ENCODE measurements around the gene NFE2L2. TPM values are rescaled to one million over a fixed set of nuclear protein-coding genes. Genes with fewer than 3 reads are reported as not detected.

NFE2L2 gene
- total and polyA plus RNA-seq, 2 experiments from 2014 or later = 77.4 to 123 TPM

- TF ChIP-seq EZH2phosphoT487 (IDR thresholded peaks at IDR 0.05; ENCODE audit: insufficient read depth, low read depth) (no peak), EZH2 (IDR thresholded peaks at IDR 0.05; ENCODE audit: insufficient read depth, poor library complexity, severe bottlenecking) (no peak)
- DNase-seq = no peak
- in situ Hi-C loops (cut with MboI) = no loop called here
These were observed 1.5 kb downstream of the NFE2L2 start for GRCh38 chr2:177262958-177263450.

DNA sequence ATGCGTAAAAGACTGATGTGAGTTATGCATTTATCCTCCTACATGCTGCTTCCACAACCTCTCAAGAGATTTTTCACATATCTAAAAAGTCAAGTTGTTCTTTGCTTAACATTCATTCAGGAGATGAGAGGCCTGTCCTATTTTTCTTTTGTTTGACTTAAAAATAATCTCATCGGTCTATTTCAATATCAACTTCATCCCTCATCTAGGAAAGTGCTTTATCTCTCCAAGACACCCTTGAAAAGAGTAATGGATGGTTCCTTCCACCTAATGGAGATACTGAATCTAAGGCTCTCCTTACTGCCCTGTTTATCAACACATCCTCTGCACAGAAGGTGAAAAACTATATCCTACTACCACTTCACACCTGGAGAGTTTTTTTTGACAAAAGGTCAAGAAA lies 2.4 kb downstream of the NFE2L2 start:
- Histone ChIP-seq H3K9me3 (ENCODE audit: low read depth) (no peaks in the 10 kb centered on the region), H3K36me3 (ENCODE audit: low read depth) (0 out of 2 replicates have a peak, but pooled peaks cover 6% of the 10 kb centered on the region), H2AFZ (no peak overlapping the region), H3F3A (ENCODE audit: insufficient read depth) (peaks cover 41% of the 10 kb centered on the region), H3K79me2 (ENCODE audit: insufficient read depth) (peaks cover 63% of the 10 kb centered on the region), H3K9me2 (ENCODE audit: insufficient read depth) (no peaks in the 10 kb centered on the region), H3K27me3 (replicated peaks; ENCODE audit: insufficient read depth) (no peaks in the 10 kb centered on the region), H3K4me2 (ENCODE audit: unreplicated experiment) (peak overlapping the region; percentile 87), H3K27ac (peak overlapping the region; percentile 99), H3K4me1 (ENCODE audit: insufficient read depth) (peaks cover 38% of the 10 kb centered on the region), H4K20me1 (ENCODE audit: insufficient read depth) (peaks cover 12% of the 10 kb centered on the region; the same call in 1 of the 2 replicates), H3K9ac (peak overlapping the region; percentile 97), H3K4me3 (peak overlapping the region; percentile 94)
- TF ChIP-seq EZH2phosphoT487 (IDR thresholded peaks at IDR 0.05; ENCODE audit: insufficient read depth, low read depth) (no peak), EZH2 (IDR thresholded peaks at IDR 0.05; ENCODE audit: insufficient read depth, poor library complexity, severe bottlenecking) (no peak)
- peak; percentile 30 for DNase-seq
- 23 to 28% methylated on average over 2 of the region's 2 CpGs for WGBS, 2 experiments (ENCODE audit: low coverage in 1 of 2, low lambda C conversion rate in 2 of 2, missing lambda C conversion rate in 2 of 2)
- in situ Hi-C loops (cut with MboI) = no loop called here

More at GRCh38 chr2:177262958-177263450, 1.5 kb downstream of the NFE2L2 start:
- peak overlapping the region; percentile 97 for H3K9ac ChIP-seq
- H3K36me3 ChIP-seq (ENCODE audit: low read depth) = 0 out of 2 replicates have a peak, but pooled peaks cover 3% of the 10 kb centered on the region
- peaks cover 38% of the 10 kb centered on the region for H3K4me1 ChIP-seq (ENCODE audit: insufficient read depth)
- no peaks in the 10 kb centered on the region for H3K9me3 ChIP-seq (ENCODE audit: low read depth)
- no peaks in the 10 kb centered on the region for H3K9me2 ChIP-seq (ENCODE audit: insufficient read depth)
- H3K4me2 ChIP-seq (ENCODE audit: unreplicated experiment) = peak overlapping the region; percentile 87
- H3K4me3 ChIP-seq = peak overlapping the region; percentile 94
- peak overlapping the region; percentile 99 for H3K27ac ChIP-seq
- no peak overlapping the region for H2AFZ ChIP-seq
- H3K27me3 ChIP-seq (replicated peaks; ENCODE audit: insufficient read depth) = no peaks in the 10 kb centered on the region
- H3F3A ChIP-seq (ENCODE audit: insufficient read depth) = peaks cover 41% of the 10 kb centered on the region
- WGBS, 2 experiments (ENCODE audit: low coverage in 1 of 2, low lambda C conversion rate in 2 of 2, missing lambda C conversion rate in 2 of 2) = 6 to 9% methylated on average over 6 of the region's 6 CpGs
- peaks cover 3% of the 10 kb centered on the region; the same call in 1 of the 2 replicates for H4K20me1 ChIP-seq (ENCODE audit: insufficient read depth)
- peaks cover 53% of the 10 kb centered on the region for H3K79me2 ChIP-seq (ENCODE audit: insufficient read depth)

- peak overlapping the region; percentile 87 for H3K4me2 ChIP-seq (ENCODE audit: unreplicated experiment)
- no peaks in the 10 kb centered on the region for H3K27me3 ChIP-seq (replicated peaks; ENCODE audit: insufficient read depth)
- H4K20me1 ChIP-seq (ENCODE audit: insufficient read depth) = peaks cover 19% of the 10 kb centered on the region; the same call in 1 of the 2 replicates
- H3K9ac ChIP-seq = peak overlapping the region; percentile 97
- H2AFZ ChIP-seq = no peak overlapping the region
- in situ Hi-C loops (cut with MboI) = no loop called here
- no peak for TF ChIP-seq EZH2phosphoT487 (IDR thresholded peaks at IDR 0.05; ENCODE audit: insufficient read depth, low read depth)
- H3F3A ChIP-seq (ENCODE audit: insufficient read depth) = peaks cover 38% of the 10 kb centered on the region
- no peaks in the 10 kb centered on the region for H3K9me3 ChIP-seq (ENCODE audit: low read depth)
- DNase-seq = peak; percentile 48
- H3K27ac ChIP-seq = peak overlapping the region; percentile 99
- H3K9me2 ChIP-seq (ENCODE audit: insufficient read depth) = no peaks in the 10 kb centered on the region
- 11 to 12% methylated on average over 5 of the region's 5 CpGs for WGBS, 2 experiments (ENCODE audit: low coverage in 1 of 2, low lambda C conversion rate in 2 of 2, missing lambda C conversion rate in 2 of 2)
- peaks cover 35% of the 10 kb centered on the region for H3K4me1 ChIP-seq (ENCODE audit: insufficient read depth)
- peak overlapping the region; percentile 94 for H3K4me3 ChIP-seq
- 0 out of 2 replicates have a peak, but pooled peaks cover 6% of the 10 kb centered on the region for H3K36me3 ChIP-seq (ENCODE audit: low read depth)
- H3K79me2 ChIP-seq (ENCODE audit: insufficient read depth) = peaks cover 70% of the 10 kb centered on the region
These were observed 3.1 kb downstream of the NFE2L2 start for GRCh38 chr2:177261116-177262060.

DNA sequence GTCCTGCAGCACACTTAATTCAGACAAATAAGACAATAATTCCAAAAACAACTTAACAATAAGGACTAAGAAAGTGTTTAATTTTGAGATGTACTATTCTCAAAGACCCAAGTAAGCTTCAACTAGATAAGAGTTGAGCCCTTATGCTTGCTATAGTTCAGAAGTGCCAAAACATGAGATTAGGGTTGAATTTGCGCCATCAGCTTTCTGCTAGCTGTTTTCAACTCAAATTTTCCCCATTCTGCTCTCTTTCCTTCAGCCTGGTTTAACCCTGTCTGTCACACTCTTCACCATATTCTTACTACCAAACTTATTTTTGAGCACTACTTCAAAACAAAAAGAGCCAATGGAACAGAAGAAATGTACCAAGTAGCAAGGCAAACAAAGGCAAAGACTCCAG lies 4.1 kb downstream of the NFE2L2 start:
- Histone ChIP-seq H3K4me2 (ENCODE audit: unreplicated experiment) (peak overlapping the region; percentile 87), H3K9me2 (ENCODE audit: insufficient read depth) (no peaks in the 10 kb centered on the region), H3K4me3 (peak overlapping the region; percentile 94), H3K9ac (peak overlapping the region; percentile 97), H3K27me3 (replicated peaks; ENCODE audit: insufficient read depth) (no peaks in the 10 kb centered on the region), H3K4me1 (ENCODE audit: insufficient read depth) (peaks cover 28% of the 10 kb centered on the region), H3K27ac (peak overlapping the region; percentile 99), H3K79me2 (ENCODE audit: insufficient read depth) (peaks cover 80% of the 10 kb centered on the region), H3K9me3 (ENCODE audit: low read depth) (no peaks in the 10 kb centered on the region), H2AFZ (no peak overlapping the region), H3K36me3 (ENCODE audit: low read depth) (0 out of 2 replicates have a peak, but pooled peaks cover 6% of the 10 kb centered on the region), H4K20me1 (ENCODE audit: insufficient read depth) (peaks cover 30% of the 10 kb centered on the region), H3F3A (ENCODE audit: insufficient read depth) (peaks cover 28% of the 10 kb centered on the region)
- in situ Hi-C loops (cut with MboI) = no loop called here
- TF ChIP-seq EZH2 (IDR thresholded peaks at IDR 0.05; ENCODE audit: insufficient read depth, poor library complexity, severe bottlenecking) (no peak), EZH2phosphoT487 (IDR thresholded peaks at IDR 0.05; ENCODE audit: insufficient read depth, low read depth) (no peak)
- DNase-seq = no peak
- WGBS, 2 experiments (ENCODE audit: low coverage in 1 of 2, low lambda C conversion rate in 2 of 2, missing lambda C conversion rate in 2 of 2) = 43 to 49% methylated on average over 1 of the region's 1 CpG
